H9 (cell line): ENCODE measurements around the gene DSTN. TPM values are rescaled to one million over a fixed set of nuclear protein-coding genes. Genes with fewer than 3 reads are reported as not detected.

Source experiments
- DNase-seq: peaks from one replicate; pipeline ENCODE4 v3.0.0-alpha.2; 2017
- H2AFZ ChIP-seq: one replicate; pipeline ENCODE4 v1.6.1; 2013; ENCODE audit warnings: mild to moderate bottlenecking, low read length, control low read depth, moderate library complexity
- H2AK5ac ChIP-seq: 2 replicates; pipeline ENCODE4 v1.6.1; 2013; ENCODE audit warnings: low read length, control low read depth, mixed read lengths; ENCODE audit not compliant: insufficient read length
- H2BK120ac ChIP-seq: one replicate; pipeline ENCODE4 v1.6.1; 2013; ENCODE audit warnings: low read depth, mild to moderate bottlenecking, low read length, control low read depth, inconsistent platforms; ENCODE audit not compliant: poor library complexity, severe bottlenecking
- H2BK12ac ChIP-seq: 2 replicates; pipeline ENCODE4 v1.6.1; 2013; ENCODE audit warnings: low read length, control low read depth, mixed read lengths, low read depth; ENCODE audit not compliant: insufficient read length
- H2BK15ac ChIP-seq: 2 replicates; pipeline ENCODE4 v1.6.1; 2013; ENCODE audit warnings: low read depth, low read length, control low read depth
- H2BK20ac ChIP-seq: one replicate; pipeline ENCODE4 v1.6.1; 2013; ENCODE audit warnings: low read depth, mild to moderate bottlenecking, low read length, control low read depth, inconsistent platforms; ENCODE audit not compliant: poor library complexity, severe bottlenecking
- H2BK5ac ChIP-seq: 2 replicates; pipeline ENCODE4 v1.6.1; 2013; ENCODE audit warnings: low read length, control low read depth, mixed read lengths; ENCODE audit not compliant: insufficient read length
- H3K14ac ChIP-seq: 2 replicates; pipeline ENCODE4 v1.6.1; 2013; ENCODE audit warnings: low read length, control low read depth; ENCODE audit not compliant: insufficient read depth
- H3K18ac ChIP-seq: 2 replicates; pipeline ENCODE4 v1.6.1; 2013; ENCODE audit warnings: low read depth, mild to moderate bottlenecking, mixed read lengths, low read length, control low read depth; ENCODE audit not compliant: insufficient read length
- H3K23ac ChIP-seq: 2 replicates; pipeline ENCODE4 v1.6.1; 2013; ENCODE audit warnings: low read length, control low read depth, mixed read lengths, low read depth; ENCODE audit not compliant: insufficient read length
- H3K23me2 ChIP-seq: 2 replicates; pipeline ENCODE4 v1.6.1; 2013; ENCODE audit warnings: low read depth, mild to moderate bottlenecking, mixed read lengths, low read length, control low read depth; ENCODE audit not compliant: insufficient read length, poor library complexity, severe bottlenecking
- H3K27ac ChIP-seq: 2 replicates; pipeline ENCODE4 v1.5.1; 2013; ENCODE audit warnings: low read length, control low read depth, mixed read lengths, low read depth; ENCODE audit not compliant: insufficient read length
- H3K27me3 ChIP-seq: 2 replicates; pipeline ENCODE4 v1.6.1; 2013; ENCODE audit warnings: low read length, control low read depth, inconsistent platforms; ENCODE audit not compliant: insufficient read depth
- H3K4ac ChIP-seq: 2 replicates; pipeline ENCODE4 v1.6.1; 2013; ENCODE audit warnings: low read depth, mild to moderate bottlenecking, control low read depth, inconsistent platforms, low read length, moderate library complexity
- H3K4me1 ChIP-seq: 2 replicates; pipeline ENCODE4 v1.6.1; 2013; ENCODE audit warnings: low read length, control low read depth, inconsistent platforms; ENCODE audit not compliant: insufficient read depth
- H3K4me2 ChIP-seq: 2 replicates; pipeline ENCODE4 v1.6.1; 2013; ENCODE audit warnings: low read length, control low read depth, mixed read lengths; ENCODE audit not compliant: insufficient read length, insufficient read depth
- H3K56ac ChIP-seq: 2 replicates; pipeline ENCODE4 v1.6.1; 2013; ENCODE audit warnings: low read depth, mild to moderate bottlenecking, mixed read lengths, low read length, control low read depth; ENCODE audit not compliant: insufficient read length
- H3K79me1 ChIP-seq: 2 replicates; pipeline ENCODE4 v1.6.1; 2013; ENCODE audit warnings: low read depth, mild to moderate bottlenecking, moderate library complexity, low read length, control low read depth, inconsistent platforms; ENCODE audit not compliant: insufficient read depth, poor library complexity, severe bottlenecking
- H3K79me2 ChIP-seq: 2 replicates; pipeline ENCODE4 v1.6.1; 2013; ENCODE audit warnings: low read length, control low read depth, inconsistent platforms; ENCODE audit not compliant: insufficient read depth
- H3K9ac ChIP-seq: 2 replicates; pipeline ENCODE4 v1.6.1; 2013; ENCODE audit warnings: low read length, control low read depth, mixed read lengths; ENCODE audit not compliant: insufficient read length; ENCODE audit errors: extremely low read depth
- H3K9me3 ChIP-seq: one replicate; pipeline ENCODE4 v1.6.1; 2013; ENCODE audit warnings: low read depth, low read length, inconsistent platforms; ENCODE audit not compliant: control insufficient read depth
- H3T11ph ChIP-seq: one replicate; pipeline ENCODE4 v1.6.1; 2013; ENCODE audit warnings: mild to moderate bottlenecking, low read length, control low read depth, inconsistent platforms
- H4K20me1 ChIP-seq: one replicate; pipeline ENCODE4 v1.6.1; 2013; ENCODE audit not compliant: control insufficient read depth, insufficient read length, insufficient read depth
- H4K5ac ChIP-seq: 2 replicates; pipeline ENCODE4 v1.6.1; 2013; ENCODE audit warnings: low read depth, mild to moderate bottlenecking, mixed read lengths, low read length, control low read depth; ENCODE audit not compliant: insufficient read length
- H4K8ac ChIP-seq: replicated peaks from 2 replicates; pipeline ENCODE4 v1.6.1; 2013; ENCODE audit warnings: low read length, control low read depth, mixed read lengths, low read depth; ENCODE audit not compliant: insufficient read length
- H4K91ac ChIP-seq: 2 replicates; pipeline ENCODE4 v1.6.1; 2013; ENCODE audit warnings: low read depth, mild to moderate bottlenecking, moderate library complexity, mixed read lengths, low read length, control low read depth; ENCODE audit not compliant: insufficient read length
- H3K27ac Mint-ChIP-seq, 3 experiments: 2 replicates in 2 of 3; 3 replicates in 1 of 3; pipeline ENCODE4 v1.8.0; 2020 to 2021; ENCODE audit warnings: mixed read lengths in 3 of 3, mild to moderate bottlenecking in 1 of 3, moderate library complexity in 1 of 3
- H3K27me3 Mint-ChIP-seq: 2 replicates; pipeline ENCODE4 v1.8.0; 2021; ENCODE audit warnings: low read depth, mild to moderate bottlenecking, moderate library complexity, mixed read lengths
- H3K36me3 Mint-ChIP-seq, 3 experiments: 2 replicates in 2 of 3; 3 replicates in 1 of 3; pipeline ENCODE4 v1.8.0; 2020 to 2021; ENCODE audit warnings: low read depth in 3 of 3, mixed read lengths in 3 of 3; ENCODE audit not compliant: insufficient read depth in 1 of 3
- H3K4me1 Mint-ChIP-seq, 2 experiments: 2 replicates each; pipeline ENCODE4 v1.8.0; 2020; ENCODE audit warnings: mixed read lengths in 2 of 2
- H3K4me3 Mint-ChIP-seq, 2 experiments: 2 replicates in 1 of 2; 3 replicates in 1 of 2; pipeline ENCODE4 v1.8.0; 2020 to 2021; ENCODE audit warnings: mild to moderate bottlenecking in 2 of 2, mixed read lengths in 2 of 2, moderate library complexity in 1 of 2
- H3K9me3 Mint-ChIP-seq, 2 experiments: 2 replicates in 1 of 2; 3 replicates in 1 of 2; pipeline ENCODE4 v1.8.0; 2020; ENCODE audit warnings: mild to moderate bottlenecking in 2 of 2, mixed read lengths in 2 of 2, moderate library complexity in 1 of 2
- CTCF ChIP-seq: fragments of 200-600 bp; sonication (generic); conservative IDR thresholded peaks from 3 replicates; pipeline ENCODE4 v1.8.0; 2021; ENCODE audit warnings: antibody characterized with exemption, mild to moderate bottlenecking
- WGBS: extraction: QIAGEN DNeasy Blood & Tissue Kit; methylation state at CpG from one replicate; pipeline ENCODE4 v1.1.7; 2013; ENCODE audit warnings: missing lambda C conversion rate, low lambda C conversion rate, mixed read lengths; ENCODE audit not compliant: insufficient read length; ENCODE audit errors: extremely low coverage; 5-methylcytosine and 5-hydroxymethylcytosine counted together
- total RNA-seq: library from RNA; stranded (reverse); gene quantifications from 2 replicates; pipeline ENCODE4 v1.2.1, GENCODE V29; 2021

The DSTN gene
- total RNA-seq, 1 experiment from 2014 or later, result 145 TPM

- H3K36me3 Mint-ChIP-seq, result peaks cover 5 to 19% (median 6%) of the 10 kb centered on the region in 3 experiments
- Histone ChIP-seq H2BK120ac (no peak overlapping the region), H3K9me3 (no peaks in the 10 kb centered on the region), H4K5ac (no peak overlapping the region), H3T11ph (no peak overlapping the region), H4K20me1 (no peaks in the 10 kb centered on the region), H2AFZ (no peak overlapping the region), H3K9ac (no peak overlapping the region), H3K79me2 (peaks cover 8% of the 10 kb centered on the region; the same call in 1 of the 2 replicates), H3K4me1 (peaks cover 20% of the 10 kb centered on the region; the same call in 1 of the 2 replicates), H3K56ac (no peak overlapping the region), H3K23ac (no peak overlapping the region), H3K27ac (no peak overlapping the region), H3K14ac (no peak overlapping the region), H2BK12ac (no peak overlapping the region), H4K91ac (no peak overlapping the region), H3K4me2 (no peak overlapping the region), H2AK5ac (no peak overlapping the region), H2BK15ac (no peak overlapping the region), H2BK20ac (no peak overlapping the region), H2BK5ac (no peak overlapping the region), H3K18ac (no peak overlapping the region), H4K8ac (no peak overlapping the region), H3K79me1 (peaks cover 4% of the 10 kb centered on the region), H3K23me2 (no peaks in the 10 kb centered on the region), H3K4ac (no peak overlapping the region), H3K27me3 (no peaks in the 10 kb centered on the region)
- no peaks in the 10 kb centered on the region for H3K27me3 Mint-ChIP-seq
- H3K27ac Mint-ChIP-seq, result no peak overlapping the region
- H3K4me3 Mint-ChIP-seq, result no peak overlapping the region
- no CpG with 5 or more reads among the region's 1 CpG for WGBS
- H3K9me3 Mint-ChIP-seq, result peaks cover 0 to 2% of the 10 kb centered on the region in 2 experiments; a peak in 1 of 5 replicates
- H3K4me1 Mint-ChIP-seq, result peaks cover 52 to 54% of the 10 kb centered on the region in 2 experiments
- no peak for DNase-seq
- no peak for TF ChIP-seq CTCF
Observed at GRCh38 chr20:17598013-17598550, 28.2 kb downstream of the DSTN start.
